ENCODE data around the gene PHOSPHO1. TPM values are rescaled to one million over a fixed set of nuclear protein-coding genes. Genes with fewer than 3 reads are reported as not detected.

Gene PHOSPHO1
- total RNA-seq, 1 donor from 2014 or later = 0.52 TPM

- peak overlapping the region; percentile 90 for H3K27ac ChIP-seq (replicated peaks)
- no peaks in the 10 kb centered on the region for H3K9me3 ChIP-seq (replicated peaks)
- intact Hi-C loops (cut with micrococcal nuclease) = no loop called here
- DNase-seq = no peak
- H3K4me1 ChIP-seq = peaks cover 36% of the 10 kb centered on the region
- no peaks in the 10 kb centered on the region for H3K36me3 ChIP-seq
- peaks cover 42% of the 10 kb centered on the region for H3K27me3 ChIP-seq (ENCODE audit: low read depth)
- H3K4me3 ChIP-seq = peak overlapping the region; percentile 68
- TF ChIP-seq, protein P1, sequence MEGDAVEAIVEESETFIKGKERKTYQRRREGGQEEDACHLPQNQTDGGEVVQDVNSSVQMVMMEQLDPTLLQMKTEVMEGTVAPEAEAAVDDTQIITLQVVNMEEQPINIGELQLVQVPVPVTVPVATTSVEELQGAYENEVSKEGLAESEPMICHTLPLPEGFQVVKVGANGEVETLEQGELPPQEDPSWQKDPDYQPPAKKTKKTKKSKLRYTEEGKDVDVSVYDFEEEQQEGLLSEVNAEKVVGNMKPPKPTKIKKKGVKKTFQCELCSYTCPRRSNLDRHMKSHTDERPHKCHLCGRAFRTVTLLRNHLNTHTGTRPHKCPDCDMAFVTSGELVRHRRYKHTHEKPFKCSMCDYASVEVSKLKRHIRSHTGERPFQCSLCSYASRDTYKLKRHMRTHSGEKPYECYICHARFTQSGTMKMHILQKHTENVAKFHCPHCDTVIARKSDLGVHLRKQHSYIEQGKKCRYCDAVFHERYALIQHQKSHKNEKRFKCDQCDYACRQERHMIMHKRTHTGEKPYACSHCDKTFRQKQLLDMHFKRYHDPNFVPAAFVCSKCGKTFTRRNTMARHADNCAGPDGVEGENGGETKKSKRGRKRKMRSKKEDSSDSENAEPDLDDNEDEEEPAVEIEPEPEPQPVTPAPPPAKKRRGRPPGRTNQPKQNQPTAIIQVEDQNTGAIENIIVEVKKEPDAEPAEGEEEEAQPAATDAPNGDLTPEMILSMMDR (IDR thresholded peaks at IDR 0.05; ENCODE audit: borderline replicate concordance) = no peak
Measured at GRCh38 chr17:49209061-49209571, 21.5 kb downstream of the PHOSPHO1 start.

- no peaks in the 10 kb centered on the region for H3K9me3 ChIP-seq (replicated peaks)
- H3K27me3 ChIP-seq (ENCODE audit: low read depth) = peaks cover 25% of the 10 kb centered on the region
- TF ChIP-seq, protein P1 (IDR thresholded peaks at IDR 0.05; ENCODE audit: borderline replicate concordance) = no peak
- no peak for DNase-seq
- no peak overlapping the region for H3K4me3 ChIP-seq
- intact Hi-C loops (cut with micrococcal nuclease) = no loop called here
- H3K36me3 ChIP-seq = no peaks in the 10 kb centered on the region
- no peak overlapping the region for H3K27ac ChIP-seq (replicated peaks)
- H3K4me1 ChIP-seq = peaks cover 20% of the 10 kb centered on the region
Measured at GRCh38 chr17:49204516-49204915, 26.1 kb downstream of the PHOSPHO1 start.

- Histone ChIP-seq H3K36me3 (no peaks in the 10 kb centered on the region), H3K4me1 (peaks cover 13% of the 10 kb centered on the region), H3K27me3 (ENCODE audit: low read depth) (peaks cover 18% of the 10 kb centered on the region), H3K4me3 (no peak overlapping the region), H3K9me3 (replicated peaks) (no peaks in the 10 kb centered on the region), H3K27ac (replicated peaks) (no peak overlapping the region)
- TF ChIP-seq, protein P1 (IDR thresholded peaks at IDR 0.05; ENCODE audit: borderline replicate concordance) = no peak
- intact Hi-C loops (cut with micrococcal nuclease) = no loop called here
- DNase-seq = no peak
Measured at GRCh38 chr17:49203796-49204195, 26.8 kb downstream of the PHOSPHO1 start.

GRCh38 chr17:49201481-49201927 is 29.1 kb downstream of the PHOSPHO1 start:
- no peak overlapping the region for H3K4me3 ChIP-seq
- no peaks in the 10 kb centered on the region for H3K27me3 ChIP-seq (ENCODE audit: low read depth)
- H3K4me1 ChIP-seq = peaks cover 13% of the 10 kb centered on the region
- TF ChIP-seq, protein P1 (IDR thresholded peaks at IDR 0.05; ENCODE audit: borderline replicate concordance) = no peak
- no peaks in the 10 kb centered on the region for H3K36me3 ChIP-seq
- intact Hi-C loops (cut with micrococcal nuclease) = no loop called here
- DNase-seq = no peak
- no peaks in the 10 kb centered on the region for H3K9me3 ChIP-seq (replicated peaks)
- peak overlapping the region; percentile 79 for H3K27ac ChIP-seq (replicated peaks)

GRCh38 chr17:49200423-49201083 is 30.0 kb downstream of the PHOSPHO1 start:
- Histone ChIP-seq H3K27ac (replicated peaks) (peak overlapping the region; percentile 79), H3K4me1 (peaks cover 13% of the 10 kb centered on the region), H3K27me3 (ENCODE audit: low read depth) (no peaks in the 10 kb centered on the region), H3K4me3 (no peak overlapping the region), H3K9me3 (replicated peaks) (no peaks in the 10 kb centered on the region), H3K36me3 (no peaks in the 10 kb centered on the region)
- DNase-seq = no peak
- TF ChIP-seq, protein P1 (IDR thresholded peaks at IDR 0.05; ENCODE audit: borderline replicate concordance) = no peak
- intact Hi-C loops (cut with micrococcal nuclease) = no loop called here
